ENCODE measurements around the gene CUX1. TPM values are rescaled to one million over a fixed set of nuclear protein-coding genes. Genes with fewer than 3 reads are reported as not detected.

Gene CUX1
- total and polyA plus RNA-seq, 2 of the 13 experiments (the other 11 are each of a cell fraction or from before 2014, with no cell fraction given): 13.7 to 14.9 TPM

GRCh38 chr7:102273749-102274712 lies 456.6 kb downstream of the CUX1 start (continued):
- TF ChIP-seq KLF12 (CRISPR knock-in tag; IDR thresholded peaks at IDR 0.05; ENCODE audit: borderline replicate concordance) (peak; percentile 36; the same call in 1 of the 2 replicates), ZFP36 (IDR thresholded peaks at IDR 0.05; ENCODE audit: borderline replicate concordance, low read depth, low read length, partially characterized antibody) (no peak), AGO2 (optimal IDR thresholded peaks at IDR 0.05; ENCODE audit: low read depth, low read length) (no peak), ZNF563 (CRISPR knock-in tag; IDR thresholded peaks at IDR 0.05) (no peak), ZNF263 (CRISPR knock-in tag; IDR thresholded peaks at IDR 0.05) (peak; percentile 53), BATF2 (CRISPR knock-in tag; IDR thresholded peaks at IDR 0.05) (no peak), EED (CRISPR knock-in tag; IDR thresholded peaks at IDR 0.05) (no peak), NRL (CRISPR knock-in tag; IDR thresholded peaks at IDR 0.05; ENCODE audit: borderline replicate concordance) (no peak; the same call in 1 of the 2 replicates), MYNN (CRISPR knock-in tag; IDR thresholded peaks at IDR 0.05; ENCODE audit: low read depth) (0 out of 2 replicates have a peak, but pooled peaks have one; percentile 44), ZFAT (CRISPR knock-in tag; conservative IDR thresholded peaks at IDR 0.05) (no peak), DR1 (CRISPR knock-in tag; IDR thresholded peaks at IDR 0.05) (no peak; the same call in 1 of the 2 replicates), ARNT (IDR thresholded peaks at IDR 0.05) (no peak), MYC (CRISPR knock-in tag; IDR thresholded peaks at IDR 0.05; ENCODE audit: borderline replicate concordance) (peak; percentile 80; the same call in 1 of the 2 replicates), ZNF713 (CRISPR knock-in tag; IDR thresholded peaks at IDR 0.05) (no peak)
- TF ChIP-seq, protein P1, sequence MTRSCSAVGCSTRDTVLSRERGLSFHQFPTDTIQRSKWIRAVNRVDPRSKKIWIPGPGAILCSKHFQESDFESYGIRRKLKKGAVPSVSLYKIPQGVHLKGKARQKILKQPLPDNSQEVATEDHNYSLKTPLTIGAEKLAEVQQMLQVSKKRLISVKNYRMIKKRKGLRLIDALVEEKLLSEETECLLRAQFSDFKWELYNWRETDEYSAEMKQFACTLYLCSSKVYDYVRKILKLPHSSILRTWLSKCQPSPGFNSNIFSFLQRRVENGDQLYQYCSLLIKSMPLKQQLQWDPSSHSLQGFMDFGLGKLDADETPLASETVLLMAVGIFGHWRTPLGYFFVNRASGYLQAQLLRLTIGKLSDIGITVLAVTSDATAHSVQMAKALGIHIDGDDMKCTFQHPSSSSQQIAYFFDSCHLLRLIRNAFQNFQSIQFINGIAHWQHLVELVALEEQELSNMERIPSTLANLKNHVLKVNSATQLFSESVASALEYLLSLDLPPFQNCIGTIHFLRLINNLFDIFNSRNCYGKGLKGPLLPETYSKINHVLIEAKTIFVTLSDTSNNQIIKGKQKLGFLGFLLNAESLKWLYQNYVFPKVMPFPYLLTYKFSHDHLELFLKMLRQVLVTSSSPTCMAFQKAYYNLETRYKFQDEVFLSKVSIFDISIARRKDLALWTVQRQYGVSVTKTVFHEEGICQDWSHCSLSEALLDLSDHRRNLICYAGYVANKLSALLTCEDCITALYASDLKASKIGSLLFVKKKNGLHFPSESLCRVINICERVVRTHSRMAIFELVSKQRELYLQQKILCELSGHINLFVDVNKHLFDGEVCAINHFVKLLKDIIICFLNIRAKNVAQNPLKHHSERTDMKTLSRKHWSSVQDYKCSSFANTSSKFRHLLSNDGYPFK (CRISPR knock-in tag; IDR thresholded peaks at IDR 0.05; ENCODE audit: borderline replicate concordance): no peak; the same call in 1 of the 2 replicates
- TF ChIP-seq, protein P2, sequence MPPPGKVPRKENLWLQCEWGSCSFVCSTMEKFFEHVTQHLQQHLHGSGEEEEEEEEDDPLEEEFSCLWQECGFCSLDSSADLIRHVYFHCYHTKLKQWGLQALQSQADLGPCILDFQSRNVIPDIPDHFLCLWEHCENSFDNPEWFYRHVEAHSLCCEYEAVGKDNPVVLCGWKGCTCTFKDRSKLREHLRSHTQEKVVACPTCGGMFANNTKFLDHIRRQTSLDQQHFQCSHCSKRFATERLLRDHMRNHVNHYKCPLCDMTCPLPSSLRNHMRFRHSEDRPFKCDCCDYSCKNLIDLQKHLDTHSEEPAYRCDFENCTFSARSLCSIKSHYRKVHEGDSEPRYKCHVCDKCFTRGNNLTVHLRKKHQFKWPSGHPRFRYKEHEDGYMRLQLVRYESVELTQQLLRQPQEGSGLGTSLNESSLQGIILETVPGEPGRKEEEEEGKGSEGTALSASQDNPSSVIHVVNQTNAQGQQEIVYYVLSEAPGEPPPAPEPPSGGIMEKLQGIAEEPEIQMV (CRISPR knock-in tag; IDR thresholded peaks at IDR 0.05; ENCODE audit: low read depth): no peak; the same call in 1 of the 2 replicates
- TF ChIP-seq, protein P3, sequence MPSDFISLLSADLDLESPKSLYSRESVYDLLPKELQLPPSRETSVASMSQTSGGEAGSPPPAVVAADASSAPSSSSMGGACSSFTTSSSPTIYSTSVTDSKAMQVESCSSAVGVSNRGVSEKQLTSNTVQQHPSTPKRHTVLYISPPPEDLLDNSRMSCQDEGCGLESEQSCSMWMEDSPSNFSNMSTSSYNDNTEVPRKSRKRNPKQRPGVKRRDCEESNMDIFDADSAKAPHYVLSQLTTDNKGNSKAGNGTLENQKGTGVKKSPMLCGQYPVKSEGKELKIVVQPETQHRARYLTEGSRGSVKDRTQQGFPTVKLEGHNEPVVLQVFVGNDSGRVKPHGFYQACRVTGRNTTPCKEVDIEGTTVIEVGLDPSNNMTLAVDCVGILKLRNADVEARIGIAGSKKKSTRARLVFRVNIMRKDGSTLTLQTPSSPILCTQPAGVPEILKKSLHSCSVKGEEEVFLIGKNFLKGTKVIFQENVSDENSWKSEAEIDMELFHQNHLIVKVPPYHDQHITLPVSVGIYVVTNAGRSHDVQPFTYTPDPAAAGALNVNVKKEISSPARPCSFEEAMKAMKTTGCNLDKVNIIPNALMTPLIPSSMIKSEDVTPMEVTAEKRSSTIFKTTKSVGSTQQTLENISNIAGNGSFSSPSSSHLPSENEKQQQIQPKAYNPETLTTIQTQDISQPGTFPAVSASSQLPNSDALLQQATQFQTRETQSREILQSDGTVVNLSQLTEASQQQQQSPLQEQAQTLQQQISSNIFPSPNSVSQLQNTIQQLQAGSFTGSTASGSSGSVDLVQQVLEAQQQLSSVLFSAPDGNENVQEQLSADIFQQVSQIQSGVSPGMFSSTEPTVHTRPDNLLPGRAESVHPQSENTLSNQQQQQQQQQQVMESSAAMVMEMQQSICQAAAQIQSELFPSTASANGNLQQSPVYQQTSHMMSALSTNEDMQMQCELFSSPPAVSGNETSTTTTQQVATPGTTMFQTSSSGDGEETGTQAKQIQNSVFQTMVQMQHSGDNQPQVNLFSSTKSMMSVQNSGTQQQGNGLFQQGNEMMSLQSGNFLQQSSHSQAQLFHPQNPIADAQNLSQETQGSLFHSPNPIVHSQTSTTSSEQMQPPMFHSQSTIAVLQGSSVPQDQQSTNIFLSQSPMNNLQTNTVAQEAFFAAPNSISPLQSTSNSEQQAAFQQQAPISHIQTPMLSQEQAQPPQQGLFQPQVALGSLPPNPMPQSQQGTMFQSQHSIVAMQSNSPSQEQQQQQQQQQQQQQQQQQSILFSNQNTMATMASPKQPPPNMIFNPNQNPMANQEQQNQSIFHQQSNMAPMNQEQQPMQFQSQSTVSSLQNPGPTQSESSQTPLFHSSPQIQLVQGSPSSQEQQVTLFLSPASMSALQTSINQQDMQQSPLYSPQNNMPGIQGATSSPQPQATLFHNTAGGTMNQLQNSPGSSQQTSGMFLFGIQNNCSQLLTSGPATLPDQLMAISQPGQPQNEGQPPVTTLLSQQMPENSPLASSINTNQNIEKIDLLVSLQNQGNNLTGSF (CRISPR knock-in tag; IDR thresholded peaks at IDR 0.05): no peak
